ENCODE results near the gene SULT4A1.

DNA sequence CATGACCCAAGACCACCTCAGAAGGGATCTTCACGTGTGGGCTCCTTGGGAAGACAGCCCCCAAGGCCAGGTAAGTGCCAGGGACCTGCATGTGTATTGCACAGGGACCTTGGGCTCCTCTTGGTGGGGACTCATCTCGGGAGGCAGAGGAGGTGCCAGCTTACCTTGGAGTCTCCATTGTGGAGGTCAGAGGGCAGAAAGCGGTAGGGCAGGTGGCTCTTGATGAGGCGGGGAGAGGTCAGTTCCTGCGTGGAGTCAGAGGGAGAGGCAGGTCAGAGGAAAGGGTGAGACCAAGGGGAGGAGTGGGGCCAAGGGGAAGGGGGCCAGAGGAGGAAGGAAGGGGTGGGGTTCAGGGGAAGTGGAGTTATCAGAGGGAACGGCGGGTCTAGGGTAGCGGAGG lies 22.5 kb downstream of the SULT4A1 start:
- TF ChIP-seq EZH2 (IDR thresholded peaks at IDR 0.05; ENCODE audit: borderline replicate concordance, low read depth, low read length, severe bottlenecking), result no peak
- TF ChIP-seq, protein P1, sequence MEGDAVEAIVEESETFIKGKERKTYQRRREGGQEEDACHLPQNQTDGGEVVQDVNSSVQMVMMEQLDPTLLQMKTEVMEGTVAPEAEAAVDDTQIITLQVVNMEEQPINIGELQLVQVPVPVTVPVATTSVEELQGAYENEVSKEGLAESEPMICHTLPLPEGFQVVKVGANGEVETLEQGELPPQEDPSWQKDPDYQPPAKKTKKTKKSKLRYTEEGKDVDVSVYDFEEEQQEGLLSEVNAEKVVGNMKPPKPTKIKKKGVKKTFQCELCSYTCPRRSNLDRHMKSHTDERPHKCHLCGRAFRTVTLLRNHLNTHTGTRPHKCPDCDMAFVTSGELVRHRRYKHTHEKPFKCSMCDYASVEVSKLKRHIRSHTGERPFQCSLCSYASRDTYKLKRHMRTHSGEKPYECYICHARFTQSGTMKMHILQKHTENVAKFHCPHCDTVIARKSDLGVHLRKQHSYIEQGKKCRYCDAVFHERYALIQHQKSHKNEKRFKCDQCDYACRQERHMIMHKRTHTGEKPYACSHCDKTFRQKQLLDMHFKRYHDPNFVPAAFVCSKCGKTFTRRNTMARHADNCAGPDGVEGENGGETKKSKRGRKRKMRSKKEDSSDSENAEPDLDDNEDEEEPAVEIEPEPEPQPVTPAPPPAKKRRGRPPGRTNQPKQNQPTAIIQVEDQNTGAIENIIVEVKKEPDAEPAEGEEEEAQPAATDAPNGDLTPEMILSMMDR (IDR thresholded peaks at IDR 0.05; ENCODE audit: borderline replicate concordance, extremely low read depth, low read length, poor library complexity, severe bottlenecking), result no peak

Data from DND-41 (cell line).